H9 (cell line): ENCODE data around the gene CDC42EP3. TPM values are rescaled to one million over a fixed set of nuclear protein-coding genes. Genes with fewer than 3 reads are reported as not detected.

Experiments
- DNase-seq: peaks from one replicate; pipeline ENCODE4 v3.0.0-alpha.2; 2017
- H2AFZ ChIP-seq: one replicate; pipeline ENCODE4 v1.6.1; 2013; ENCODE audit warnings: mild to moderate bottlenecking, low read length, control low read depth, moderate library complexity
- H2AK5ac ChIP-seq: 2 replicates; pipeline ENCODE4 v1.6.1; 2013; ENCODE audit warnings: low read length, control low read depth, mixed read lengths; ENCODE audit not compliant: insufficient read length
- H2BK120ac ChIP-seq: one replicate; pipeline ENCODE4 v1.6.1; 2013; ENCODE audit warnings: low read depth, mild to moderate bottlenecking, low read length, control low read depth, inconsistent platforms; ENCODE audit not compliant: poor library complexity, severe bottlenecking
- H2BK12ac ChIP-seq: 2 replicates; pipeline ENCODE4 v1.6.1; 2013; ENCODE audit warnings: low read length, control low read depth, mixed read lengths, low read depth; ENCODE audit not compliant: insufficient read length
- H2BK15ac ChIP-seq: 2 replicates; pipeline ENCODE4 v1.6.1; 2013; ENCODE audit warnings: low read depth, low read length, control low read depth
- H2BK20ac ChIP-seq: one replicate; pipeline ENCODE4 v1.6.1; 2013; ENCODE audit warnings: low read depth, mild to moderate bottlenecking, low read length, control low read depth, inconsistent platforms; ENCODE audit not compliant: poor library complexity, severe bottlenecking
- H2BK5ac ChIP-seq: 2 replicates; pipeline ENCODE4 v1.6.1; 2013; ENCODE audit warnings: low read length, control low read depth, mixed read lengths; ENCODE audit not compliant: insufficient read length
- H3K14ac ChIP-seq: 2 replicates; pipeline ENCODE4 v1.6.1; 2013; ENCODE audit warnings: low read length, control low read depth; ENCODE audit not compliant: insufficient read depth
- H3K18ac ChIP-seq: 2 replicates; pipeline ENCODE4 v1.6.1; 2013; ENCODE audit warnings: low read depth, mild to moderate bottlenecking, mixed read lengths, low read length, control low read depth; ENCODE audit not compliant: insufficient read length
- H3K23ac ChIP-seq: 2 replicates; pipeline ENCODE4 v1.6.1; 2013; ENCODE audit warnings: low read length, control low read depth, mixed read lengths, low read depth; ENCODE audit not compliant: insufficient read length
- H3K23me2 ChIP-seq: 2 replicates; pipeline ENCODE4 v1.6.1; 2013; ENCODE audit warnings: low read depth, mild to moderate bottlenecking, mixed read lengths, low read length, control low read depth; ENCODE audit not compliant: insufficient read length, poor library complexity, severe bottlenecking
- H3K27ac ChIP-seq: 2 replicates; pipeline ENCODE4 v1.5.1; 2013; ENCODE audit warnings: low read length, control low read depth, mixed read lengths, low read depth; ENCODE audit not compliant: insufficient read length
- H3K27me3 ChIP-seq: 2 replicates; pipeline ENCODE4 v1.6.1; 2013; ENCODE audit warnings: low read length, control low read depth, inconsistent platforms; ENCODE audit not compliant: insufficient read depth
- H3K4ac ChIP-seq: 2 replicates; pipeline ENCODE4 v1.6.1; 2013; ENCODE audit warnings: low read depth, mild to moderate bottlenecking, control low read depth, inconsistent platforms, low read length, moderate library complexity
- H3K4me1 ChIP-seq: 2 replicates; pipeline ENCODE4 v1.6.1; 2013; ENCODE audit warnings: low read length, control low read depth, inconsistent platforms; ENCODE audit not compliant: insufficient read depth
- H3K4me2 ChIP-seq: 2 replicates; pipeline ENCODE4 v1.6.1; 2013; ENCODE audit warnings: low read length, control low read depth, mixed read lengths; ENCODE audit not compliant: insufficient read length, insufficient read depth
- H3K56ac ChIP-seq: 2 replicates; pipeline ENCODE4 v1.6.1; 2013; ENCODE audit warnings: low read depth, mild to moderate bottlenecking, mixed read lengths, low read length, control low read depth; ENCODE audit not compliant: insufficient read length
- H3K79me1 ChIP-seq: 2 replicates; pipeline ENCODE4 v1.6.1; 2013; ENCODE audit warnings: low read depth, mild to moderate bottlenecking, moderate library complexity, low read length, control low read depth, inconsistent platforms; ENCODE audit not compliant: insufficient read depth, poor library complexity, severe bottlenecking
- H3K79me2 ChIP-seq: 2 replicates; pipeline ENCODE4 v1.6.1; 2013; ENCODE audit warnings: low read length, control low read depth, inconsistent platforms; ENCODE audit not compliant: insufficient read depth
- H3K9ac ChIP-seq: 2 replicates; pipeline ENCODE4 v1.6.1; 2013; ENCODE audit warnings: low read length, control low read depth, mixed read lengths; ENCODE audit not compliant: insufficient read length; ENCODE audit errors: extremely low read depth
- H3K9me3 ChIP-seq: one replicate; pipeline ENCODE4 v1.6.1; 2013; ENCODE audit warnings: low read depth, low read length, inconsistent platforms; ENCODE audit not compliant: control insufficient read depth
- H3T11ph ChIP-seq: one replicate; pipeline ENCODE4 v1.6.1; 2013; ENCODE audit warnings: mild to moderate bottlenecking, low read length, control low read depth, inconsistent platforms
- H4K20me1 ChIP-seq: one replicate; pipeline ENCODE4 v1.6.1; 2013; ENCODE audit not compliant: control insufficient read depth, insufficient read length, insufficient read depth
- H4K5ac ChIP-seq: 2 replicates; pipeline ENCODE4 v1.6.1; 2013; ENCODE audit warnings: low read depth, mild to moderate bottlenecking, mixed read lengths, low read length, control low read depth; ENCODE audit not compliant: insufficient read length
- H4K8ac ChIP-seq: replicated peaks from 2 replicates; pipeline ENCODE4 v1.6.1; 2013; ENCODE audit warnings: low read length, control low read depth, mixed read lengths, low read depth; ENCODE audit not compliant: insufficient read length
- H4K91ac ChIP-seq: 2 replicates; pipeline ENCODE4 v1.6.1; 2013; ENCODE audit warnings: low read depth, mild to moderate bottlenecking, moderate library complexity, mixed read lengths, low read length, control low read depth; ENCODE audit not compliant: insufficient read length
- H3K27ac Mint-ChIP-seq, 3 experiments: 2 replicates in 2 of 3; 3 replicates in 1 of 3; pipeline ENCODE4 v1.8.0; 2020 to 2021; ENCODE audit warnings: mixed read lengths in 3 of 3, mild to moderate bottlenecking in 1 of 3, moderate library complexity in 1 of 3
- H3K27me3 Mint-ChIP-seq: 2 replicates; pipeline ENCODE4 v1.8.0; 2021; ENCODE audit warnings: low read depth, mild to moderate bottlenecking, moderate library complexity, mixed read lengths
- H3K36me3 Mint-ChIP-seq, 3 experiments: 2 replicates in 2 of 3; 3 replicates in 1 of 3; pipeline ENCODE4 v1.8.0; 2020 to 2021; ENCODE audit warnings: low read depth in 3 of 3, mixed read lengths in 3 of 3; ENCODE audit not compliant: insufficient read depth in 1 of 3
- H3K4me1 Mint-ChIP-seq, 2 experiments: 2 replicates each; pipeline ENCODE4 v1.8.0; 2020; ENCODE audit warnings: mixed read lengths in 2 of 2
- H3K4me3 Mint-ChIP-seq, 2 experiments: 2 replicates in 1 of 2; 3 replicates in 1 of 2; pipeline ENCODE4 v1.8.0; 2020 to 2021; ENCODE audit warnings: mild to moderate bottlenecking in 2 of 2, mixed read lengths in 2 of 2, moderate library complexity in 1 of 2
- H3K9me3 Mint-ChIP-seq, 2 experiments: 2 replicates in 1 of 2; 3 replicates in 1 of 2; pipeline ENCODE4 v1.8.0; 2020; ENCODE audit warnings: mild to moderate bottlenecking in 2 of 2, mixed read lengths in 2 of 2, moderate library complexity in 1 of 2
- CTCF ChIP-seq: fragments of 200-600 bp; sonication (generic); conservative IDR thresholded peaks from 3 replicates; pipeline ENCODE4 v1.8.0; 2021; ENCODE audit warnings: antibody characterized with exemption, mild to moderate bottlenecking
- WGBS: extraction: QIAGEN DNeasy Blood & Tissue Kit; methylation state at CpG from one replicate; pipeline ENCODE4 v1.1.7; 2013; ENCODE audit warnings: missing lambda C conversion rate, low lambda C conversion rate, mixed read lengths; ENCODE audit not compliant: insufficient read length; ENCODE audit errors: extremely low coverage; 5-methylcytosine and 5-hydroxymethylcytosine counted together
- total RNA-seq: library from RNA; stranded (reverse); gene quantifications from 2 replicates; pipeline ENCODE4 v1.2.1, GENCODE V29; 2021

CDC42EP3 gene
- total RNA-seq, 1 experiment from 2014 or later, result 61.5 TPM

- Histone ChIP-seq H2BK5ac (no peak overlapping the region), H4K20me1 (no peaks in the 10 kb centered on the region), H2BK20ac (no peak overlapping the region), H3K27me3 (no peaks in the 10 kb centered on the region), H3K4ac (no peak overlapping the region), H2AFZ (no peak overlapping the region), H2BK15ac (no peak overlapping the region), H3K79me2 (peaks cover 44% of the 10 kb centered on the region; the same call in 1 of the 2 replicates), H4K5ac (no peak overlapping the region), H2AK5ac (no peak overlapping the region), H3K18ac (no peak overlapping the region), H3K27ac (no peak overlapping the region), H3K4me2 (no peak overlapping the region), H3K9ac (no peak overlapping the region), H2BK12ac (no peak overlapping the region), H3K14ac (no peak overlapping the region), H3K23ac (no peak overlapping the region), H3K4me1 (peaks cover 6% of the 10 kb centered on the region; the same call in 1 of the 2 replicates), H3K79me1 (peaks cover 15% of the 10 kb centered on the region), H3K23me2 (peaks cover 14% of the 10 kb centered on the region), H3T11ph (no peak overlapping the region), H4K91ac (no peak overlapping the region), H2BK120ac (no peak overlapping the region), H4K8ac (no peak overlapping the region), H3K9me3 (no peaks in the 10 kb centered on the region), H3K56ac (no peak overlapping the region)
- Mint-ChIP-seq H3K27ac (no peak overlapping the region), H3K36me3 (peaks cover 10 to 52% (median 12%) of the 10 kb centered on the region in 3 experiments), H3K9me3 (no peaks in the 10 kb centered on the region; a peak in 1 of 5 replicates), H3K4me1 (peaks cover 45 to 52% of the 10 kb centered on the region in 2 experiments), H3K27me3 (no peaks in the 10 kb centered on the region), H3K4me3 (no peak overlapping the region)
- no peak for TF ChIP-seq CTCF
- DNase-seq, result no peak
- WGBS, result no CpG with 5 or more reads among the region's 2 CpGs
These were observed 3.7 kb downstream of the CDC42EP3 start for GRCh38 chr2:37667704-37668103.
